ENCODE data around the gene MLLT1.
"Not testable (repeated sequence)": the region's sequence is repeated elsewhere in the genome, so short reads cannot be mapped to it uniquely, and the experiment has no call there.

Gene MLLT1

DNA sequence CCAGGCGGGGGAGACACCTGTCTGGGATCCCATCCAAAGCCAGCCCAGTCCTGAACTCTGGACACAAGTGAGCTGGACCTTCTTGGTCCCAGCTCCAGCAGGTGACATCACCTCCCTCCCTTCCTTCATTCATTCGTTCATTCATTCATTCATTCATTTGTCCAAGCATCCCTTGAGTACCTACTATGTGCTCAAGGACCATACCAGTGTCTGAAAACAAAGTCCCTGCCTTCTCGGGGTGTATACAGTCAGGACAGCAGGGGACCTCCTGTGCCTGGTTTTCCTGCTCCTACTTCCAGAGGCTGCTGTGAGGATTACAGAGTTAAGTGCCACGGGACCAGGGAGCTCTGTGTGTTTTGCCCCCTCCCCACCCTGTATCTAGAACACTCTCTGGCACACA lies 39.6 kb upstream of the MLLT1 start:
- Histone ChIP-seq H3K4me1 (ENCODE audit: control insufficient read depth in 1 of 2, insufficient read depth in 1 of 2, low read depth in 1 of 2, low read length in 1 of 2) (no peaks in the 10 kb centered on the region), H3K27ac (no peak overlapping the region), H3K9me3 (no peaks in the 10 kb centered on the region), H3K27me3 (no peaks in the 10 kb centered on the region), H3K4me3 (ENCODE audit: low read depth in 1 of 2, low read length in 1 of 2) (no peak overlapping the region), H3K36me3 (no peaks in the 10 kb centered on the region)
- TF ChIP-seq, protein P1, sequence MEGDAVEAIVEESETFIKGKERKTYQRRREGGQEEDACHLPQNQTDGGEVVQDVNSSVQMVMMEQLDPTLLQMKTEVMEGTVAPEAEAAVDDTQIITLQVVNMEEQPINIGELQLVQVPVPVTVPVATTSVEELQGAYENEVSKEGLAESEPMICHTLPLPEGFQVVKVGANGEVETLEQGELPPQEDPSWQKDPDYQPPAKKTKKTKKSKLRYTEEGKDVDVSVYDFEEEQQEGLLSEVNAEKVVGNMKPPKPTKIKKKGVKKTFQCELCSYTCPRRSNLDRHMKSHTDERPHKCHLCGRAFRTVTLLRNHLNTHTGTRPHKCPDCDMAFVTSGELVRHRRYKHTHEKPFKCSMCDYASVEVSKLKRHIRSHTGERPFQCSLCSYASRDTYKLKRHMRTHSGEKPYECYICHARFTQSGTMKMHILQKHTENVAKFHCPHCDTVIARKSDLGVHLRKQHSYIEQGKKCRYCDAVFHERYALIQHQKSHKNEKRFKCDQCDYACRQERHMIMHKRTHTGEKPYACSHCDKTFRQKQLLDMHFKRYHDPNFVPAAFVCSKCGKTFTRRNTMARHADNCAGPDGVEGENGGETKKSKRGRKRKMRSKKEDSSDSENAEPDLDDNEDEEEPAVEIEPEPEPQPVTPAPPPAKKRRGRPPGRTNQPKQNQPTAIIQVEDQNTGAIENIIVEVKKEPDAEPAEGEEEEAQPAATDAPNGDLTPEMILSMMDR (IDR thresholded peaks at IDR 0.05) = no peak

DNA sequence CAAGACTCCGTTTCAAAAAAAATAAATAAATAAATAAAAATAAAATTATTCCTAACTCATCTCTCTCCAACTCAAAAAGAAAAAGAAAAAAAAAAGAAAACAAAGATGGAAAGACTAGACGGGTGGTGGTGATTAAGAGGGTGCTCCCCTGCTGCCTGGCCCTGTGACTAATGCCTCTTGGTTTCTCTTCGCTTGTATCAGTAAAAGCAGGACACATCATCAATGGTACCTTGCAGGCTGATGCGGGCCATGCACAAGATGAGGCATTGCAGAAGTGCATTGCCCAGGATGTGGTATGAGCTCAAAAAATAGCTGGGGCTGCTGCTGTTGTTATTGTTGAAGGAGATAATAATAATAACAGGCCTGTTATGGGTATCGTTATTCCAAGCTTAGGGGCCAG lies 39.0 kb upstream of the MLLT1 start:
- Histone ChIP-seq H3K27me3 (no peaks in the 10 kb centered on the region), H3K4me1 (ENCODE audit: control insufficient read depth in 1 of 2, insufficient read depth in 1 of 2, low read depth in 1 of 2, low read length in 1 of 2) (no peaks in the 10 kb centered on the region), H3K9me3 (no peaks in the 10 kb centered on the region), H3K4me3 (ENCODE audit: low read depth in 1 of 2, low read length in 1 of 2) (no peak overlapping the region), H3K27ac (no peak overlapping the region), H3K36me3 (no peaks in the 10 kb centered on the region)
- TF ChIP-seq, protein P1 (IDR thresholded peaks at IDR 0.05) = no peak

DNA sequence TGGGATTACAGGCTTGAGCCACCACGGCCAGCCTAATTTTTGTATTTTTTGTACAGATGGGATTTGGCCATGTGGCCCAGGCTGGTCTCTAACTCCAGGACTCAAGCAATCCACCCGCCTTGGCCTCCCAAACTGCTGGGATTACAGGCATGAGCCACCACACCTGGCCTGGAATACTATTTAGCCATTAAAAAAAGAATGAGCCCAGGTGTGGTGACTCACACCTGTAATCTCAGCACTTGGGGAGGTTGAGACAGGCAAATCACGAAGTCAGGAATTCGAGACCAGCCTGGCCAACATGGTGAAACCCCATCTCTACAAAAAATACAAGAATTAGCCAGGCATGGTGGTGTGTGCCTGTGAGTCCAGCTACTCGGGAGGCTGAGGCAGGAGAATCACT lies 35.9 kb upstream of the MLLT1 start:
- H3K27ac ChIP-seq; H3K9me3 ChIP-seq; H3K27me3 ChIP-seq; H3K36me3 ChIP-seq; H3K4me3 ChIP-seq (ENCODE audit: low read depth in 1 of 2, low read length in 1 of 2); H3K4me1 ChIP-seq (ENCODE audit: control insufficient read depth in 1 of 2, insufficient read depth in 1 of 2, low read depth in 1 of 2, low read length in 1 of 2): not testable (repeated sequence)

DNA sequence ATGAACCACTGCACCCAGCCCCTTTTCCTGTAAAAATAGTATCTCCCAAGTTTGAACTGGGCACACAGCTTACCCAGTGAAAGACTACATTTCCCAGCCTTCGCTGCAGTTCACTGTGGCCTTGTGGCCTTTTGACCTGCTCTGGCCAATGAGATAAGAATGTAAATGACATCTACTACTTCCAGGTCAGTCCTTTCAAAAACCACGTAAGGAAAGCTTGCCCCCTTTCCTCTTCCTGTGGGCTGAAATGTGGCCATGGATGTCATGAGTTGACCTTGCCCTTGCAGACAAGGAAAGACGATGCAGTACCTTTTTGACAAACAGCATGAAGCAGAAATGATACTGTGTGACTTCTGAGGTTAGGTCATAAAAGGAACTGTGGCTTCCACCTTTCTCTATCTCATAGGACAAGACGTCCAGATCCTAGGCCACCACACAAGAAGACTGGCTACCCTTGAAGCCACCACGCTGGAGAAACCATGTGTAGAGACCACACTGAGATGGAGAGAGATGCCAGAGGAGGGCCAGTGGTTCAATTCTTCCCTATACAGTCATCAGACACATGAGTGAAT lies 33.7 kb upstream of the MLLT1 start:
- H3K4me3 ChIP-seq (ENCODE audit: low read depth in 1 of 2, low read length in 1 of 2) = no peak overlapping the region
- H3K9me3 ChIP-seq = no peaks in the 10 kb centered on the region
- no peaks in the 10 kb centered on the region for H3K36me3 ChIP-seq
- no peaks in the 10 kb centered on the region for H3K4me1 ChIP-seq (ENCODE audit: control insufficient read depth in 1 of 2, insufficient read depth in 1 of 2, low read depth in 1 of 2, low read length in 1 of 2)
- no peak overlapping the region for H3K27ac ChIP-seq
- H3K27me3 ChIP-seq = no peaks in the 10 kb centered on the region
- TF ChIP-seq, protein P1 (IDR thresholded peaks at IDR 0.05) = no peak

DNA sequence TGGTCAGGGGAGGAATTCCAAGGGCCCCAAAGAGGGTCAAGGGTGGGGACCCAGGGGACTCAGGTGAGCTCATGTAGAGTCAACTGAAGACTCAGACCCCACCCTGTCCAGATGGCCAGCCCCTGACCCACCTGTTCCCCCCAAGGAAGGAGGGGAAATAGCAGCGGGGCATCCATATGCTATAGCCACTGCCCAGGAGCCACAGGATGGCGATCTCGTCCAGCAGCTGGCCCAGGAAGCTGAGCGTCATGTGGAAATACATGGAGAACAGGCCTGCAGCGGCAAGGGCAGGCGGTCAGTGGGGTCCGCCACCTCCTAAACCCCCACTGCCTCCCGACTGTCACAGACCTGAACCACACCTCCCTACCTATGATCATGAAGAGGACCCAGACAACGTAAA lies 32.2 kb upstream of the MLLT1 start:
- Histone ChIP-seq H3K27me3 (no peaks in the 10 kb centered on the region), H3K36me3 (no peaks in the 10 kb centered on the region), H3K4me3 (ENCODE audit: low read depth in 1 of 2, low read length in 1 of 2) (no peak overlapping the region), H3K27ac (no peak overlapping the region), H3K9me3 (no peaks in the 10 kb centered on the region), H3K4me1 (ENCODE audit: control insufficient read depth in 1 of 2, insufficient read depth in 1 of 2, low read depth in 1 of 2, low read length in 1 of 2) (no peaks in the 10 kb centered on the region)
- TF ChIP-seq, protein P1 (IDR thresholded peaks at IDR 0.05) = no peak

DNA sequence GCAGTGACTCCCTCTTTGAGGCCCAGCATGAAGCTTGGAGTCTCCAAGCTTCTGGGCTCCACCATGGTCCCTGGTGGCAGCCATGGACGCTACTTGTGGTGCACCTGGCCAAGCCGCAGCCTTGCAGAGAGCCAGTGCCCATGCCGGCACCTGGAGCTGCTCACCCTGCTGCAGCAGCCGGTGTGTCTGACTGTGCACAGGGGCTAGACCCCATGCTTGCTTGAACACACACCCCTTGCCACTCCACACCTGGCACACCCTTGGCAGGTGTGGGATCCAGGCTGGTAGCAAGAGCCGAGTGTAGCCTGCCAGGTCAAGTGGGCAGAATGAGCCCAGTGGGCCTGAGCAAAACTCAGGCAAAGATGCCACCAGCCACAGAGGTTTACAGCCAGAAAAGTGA lies 18.6 kb upstream of the MLLT1 start:
- Histone ChIP-seq H3K9me3 (peaks cover 7% of the 10 kb centered on the region), H3K4me1 (ENCODE audit: control insufficient read depth in 1 of 2, insufficient read depth in 1 of 2, low read depth in 1 of 2, low read length in 1 of 2) (no peaks in the 10 kb centered on the region), H3K4me3 (ENCODE audit: low read depth in 1 of 2, low read length in 1 of 2) (no peak overlapping the region), H3K27me3 (peaks cover 6% of the 10 kb centered on the region), H3K36me3 (no peaks in the 10 kb centered on the region), H3K27ac (no peak overlapping the region)
- TF ChIP-seq, protein P1 (IDR thresholded peaks at IDR 0.05) = no peak
